ENCODE data around the gene ADGRB2.

GRCh38 chr1:31791131-31791858, 27.2 kb upstream of the ADGRB2 start:
- no peak for TF ChIP-seq POLR2A (IDR thresholded peaks at IDR 0.05)
- TF ChIP-seq, protein P1, sequence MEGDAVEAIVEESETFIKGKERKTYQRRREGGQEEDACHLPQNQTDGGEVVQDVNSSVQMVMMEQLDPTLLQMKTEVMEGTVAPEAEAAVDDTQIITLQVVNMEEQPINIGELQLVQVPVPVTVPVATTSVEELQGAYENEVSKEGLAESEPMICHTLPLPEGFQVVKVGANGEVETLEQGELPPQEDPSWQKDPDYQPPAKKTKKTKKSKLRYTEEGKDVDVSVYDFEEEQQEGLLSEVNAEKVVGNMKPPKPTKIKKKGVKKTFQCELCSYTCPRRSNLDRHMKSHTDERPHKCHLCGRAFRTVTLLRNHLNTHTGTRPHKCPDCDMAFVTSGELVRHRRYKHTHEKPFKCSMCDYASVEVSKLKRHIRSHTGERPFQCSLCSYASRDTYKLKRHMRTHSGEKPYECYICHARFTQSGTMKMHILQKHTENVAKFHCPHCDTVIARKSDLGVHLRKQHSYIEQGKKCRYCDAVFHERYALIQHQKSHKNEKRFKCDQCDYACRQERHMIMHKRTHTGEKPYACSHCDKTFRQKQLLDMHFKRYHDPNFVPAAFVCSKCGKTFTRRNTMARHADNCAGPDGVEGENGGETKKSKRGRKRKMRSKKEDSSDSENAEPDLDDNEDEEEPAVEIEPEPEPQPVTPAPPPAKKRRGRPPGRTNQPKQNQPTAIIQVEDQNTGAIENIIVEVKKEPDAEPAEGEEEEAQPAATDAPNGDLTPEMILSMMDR (IDR thresholded peaks at IDR 0.05), result no peak
